Measurements from ENCODE around the gene TAF12.

GRCh38 chr1:28642056-28642846, 616 bp downstream of the TAF12 start:
- TF ChIP-seq USF2 (IDR thresholded peaks at IDR 0.05; ENCODE audit: borderline replicate concordance, low read depth, low read length), result no peak
- TF ChIP-seq, protein P1, sequence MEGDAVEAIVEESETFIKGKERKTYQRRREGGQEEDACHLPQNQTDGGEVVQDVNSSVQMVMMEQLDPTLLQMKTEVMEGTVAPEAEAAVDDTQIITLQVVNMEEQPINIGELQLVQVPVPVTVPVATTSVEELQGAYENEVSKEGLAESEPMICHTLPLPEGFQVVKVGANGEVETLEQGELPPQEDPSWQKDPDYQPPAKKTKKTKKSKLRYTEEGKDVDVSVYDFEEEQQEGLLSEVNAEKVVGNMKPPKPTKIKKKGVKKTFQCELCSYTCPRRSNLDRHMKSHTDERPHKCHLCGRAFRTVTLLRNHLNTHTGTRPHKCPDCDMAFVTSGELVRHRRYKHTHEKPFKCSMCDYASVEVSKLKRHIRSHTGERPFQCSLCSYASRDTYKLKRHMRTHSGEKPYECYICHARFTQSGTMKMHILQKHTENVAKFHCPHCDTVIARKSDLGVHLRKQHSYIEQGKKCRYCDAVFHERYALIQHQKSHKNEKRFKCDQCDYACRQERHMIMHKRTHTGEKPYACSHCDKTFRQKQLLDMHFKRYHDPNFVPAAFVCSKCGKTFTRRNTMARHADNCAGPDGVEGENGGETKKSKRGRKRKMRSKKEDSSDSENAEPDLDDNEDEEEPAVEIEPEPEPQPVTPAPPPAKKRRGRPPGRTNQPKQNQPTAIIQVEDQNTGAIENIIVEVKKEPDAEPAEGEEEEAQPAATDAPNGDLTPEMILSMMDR (IDR thresholded peaks at IDR 0.05), result no peak
- TF ChIP-seq RXRA (IDR thresholded peaks at IDR 0.05; ENCODE audit: borderline replicate concordance, low read depth), result no peak
- no peak for TF ChIP-seq MAX (IDR thresholded peaks at IDR 0.05; ENCODE audit: low read depth)
- no peak for TF ChIP-seq EP300 (IDR thresholded peaks at IDR 0.05; ENCODE audit: borderline replicate concordance in 1 of 2, low read depth in 1 of 2, low read length in 1 of 2)
- TF ChIP-seq, protein P2, sequence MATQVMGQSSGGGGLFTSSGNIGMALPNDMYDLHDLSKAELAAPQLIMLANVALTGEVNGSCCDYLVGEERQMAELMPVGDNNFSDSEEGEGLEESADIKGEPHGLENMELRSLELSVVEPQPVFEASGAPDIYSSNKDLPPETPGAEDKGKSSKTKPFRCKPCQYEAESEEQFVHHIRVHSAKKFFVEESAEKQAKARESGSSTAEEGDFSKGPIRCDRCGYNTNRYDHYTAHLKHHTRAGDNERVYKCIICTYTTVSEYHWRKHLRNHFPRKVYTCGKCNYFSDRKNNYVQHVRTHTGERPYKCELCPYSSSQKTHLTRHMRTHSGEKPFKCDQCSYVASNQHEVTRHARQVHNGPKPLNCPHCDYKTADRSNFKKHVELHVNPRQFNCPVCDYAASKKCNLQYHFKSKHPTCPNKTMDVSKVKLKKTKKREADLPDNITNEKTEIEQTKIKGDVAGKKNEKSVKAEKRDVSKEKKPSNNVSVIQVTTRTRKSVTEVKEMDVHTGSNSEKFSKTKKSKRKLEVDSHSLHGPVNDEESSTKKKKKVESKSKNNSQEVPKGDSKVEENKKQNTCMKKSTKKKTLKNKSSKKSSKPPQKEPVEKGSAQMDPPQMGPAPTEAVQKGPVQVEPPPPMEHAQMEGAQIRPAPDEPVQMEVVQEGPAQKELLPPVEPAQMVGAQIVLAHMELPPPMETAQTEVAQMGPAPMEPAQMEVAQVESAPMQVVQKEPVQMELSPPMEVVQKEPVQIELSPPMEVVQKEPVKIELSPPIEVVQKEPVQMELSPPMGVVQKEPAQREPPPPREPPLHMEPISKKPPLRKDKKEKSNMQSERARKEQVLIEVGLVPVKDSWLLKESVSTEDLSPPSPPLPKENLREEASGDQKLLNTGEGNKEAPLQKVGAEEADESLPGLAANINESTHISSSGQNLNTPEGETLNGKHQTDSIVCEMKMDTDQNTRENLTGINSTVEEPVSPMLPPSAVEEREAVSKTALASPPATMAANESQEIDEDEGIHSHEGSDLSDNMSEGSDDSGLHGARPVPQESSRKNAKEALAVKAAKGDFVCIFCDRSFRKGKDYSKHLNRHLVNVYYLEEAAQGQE (IDR thresholded peaks at IDR 0.05; ENCODE audit: low read depth, low read length), result no peak
- no peak for TF ChIP-seq EZH2phosphoT487 (IDR thresholded peaks at IDR 0.05; ENCODE audit: borderline replicate concordance, low read depth)
- TF ChIP-seq RCOR1 (IDR thresholded peaks at IDR 0.05; ENCODE audit: low read length), result no peak
- TF ChIP-seq TCF12 (IDR thresholded peaks at IDR 0.05), result no peak
- no peak for TF ChIP-seq POLR2AphosphoS5 (IDR thresholded peaks at IDR 0.05; ENCODE audit: low read depth, low read length)

All from SK-N-SH (cell line).